Measurements from ENCODE around the gene PEX26. TPM values are rescaled to one million over a fixed set of nuclear protein-coding genes. Genes with fewer than 3 reads are reported as not detected.
"Not testable (repeated sequence)": the region's sequence is repeated elsewhere in the genome, so short reads cannot be mapped to it uniquely, and the experiment has no call there.

The PEX26 gene
- total RNA-seq, 2 experiments from 2014 or later, result 65.5 to 67.2 TPM

DNA sequence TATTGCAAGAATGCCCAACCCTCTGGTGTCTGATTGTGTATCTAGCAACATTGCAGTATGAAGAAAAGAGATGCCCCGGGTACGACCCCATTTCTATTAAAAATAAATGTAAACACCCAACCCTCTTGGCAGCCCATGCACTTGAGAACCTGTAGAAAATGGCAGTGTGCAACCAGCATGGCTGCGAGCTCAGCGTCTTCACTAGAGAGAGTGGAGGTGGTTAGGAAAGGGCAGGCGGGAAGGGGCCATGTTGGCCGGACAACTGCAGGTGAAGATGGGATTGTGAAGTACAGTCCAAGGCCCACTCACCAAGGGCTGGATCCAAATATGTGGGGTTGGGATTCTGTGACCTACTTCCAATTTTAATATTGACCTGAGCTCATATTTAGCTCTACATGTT lies 15.9 kb downstream of the PEX26 start:
- Mint-ChIP-seq H3K9me3 (peaks cover 4% of the 10 kb centered on the region), H3K4me1 (peaks cover 12% of the 10 kb centered on the region), H3K27me3 (no peaks in the 10 kb centered on the region), H3K4me3 (no peak overlapping the region), H3K36me3 (peaks cover 49% of the 10 kb centered on the region), H3K27ac (no peak overlapping the region)
- no peak for DNase-seq

GRCh38 chr22:18095101-18095805 lies 17.5 kb downstream of the PEX26 start:
- Mint-ChIP-seq H3K36me3 (peaks cover 45% of the 10 kb centered on the region), H3K27ac (no peak overlapping the region), H3K27me3 (no peaks in the 10 kb centered on the region), H3K9me3 (peaks cover 4% of the 10 kb centered on the region), H3K4me1 (peaks cover 12% of the 10 kb centered on the region), H3K4me3 (no peak overlapping the region)
- no peak for DNase-seq

DNA sequence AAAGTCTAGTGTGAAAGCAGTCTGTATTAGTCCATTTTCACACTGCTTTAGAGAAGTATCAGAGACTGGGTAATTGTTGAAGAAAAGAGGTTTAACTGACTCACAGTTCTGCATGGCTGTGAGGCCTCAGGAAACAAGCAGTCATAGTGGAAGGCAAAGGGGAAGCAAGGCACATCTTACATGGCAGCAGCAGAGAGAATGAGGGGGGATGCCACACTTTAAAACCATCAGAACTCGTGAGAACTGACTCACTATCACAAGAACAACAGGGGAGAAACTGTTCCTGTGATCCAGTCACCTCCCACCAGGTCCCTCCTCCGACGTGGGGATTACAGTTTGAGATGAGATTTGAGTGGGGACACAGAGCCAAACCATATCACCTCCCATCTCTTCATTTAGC lies 19.0 kb downstream of the PEX26 start:
- Mint-ChIP-seq H3K9me3 (peaks cover 4% of the 10 kb centered on the region), H3K36me3 (peaks cover 40% of the 10 kb centered on the region), H3K27ac (peak overlapping the region; percentile 76), H3K4me3 (no peak overlapping the region), H3K4me1 (peaks cover 10% of the 10 kb centered on the region), H3K27me3 (no peaks in the 10 kb centered on the region)
- no peak for DNase-seq

- H3K4me1 Mint-ChIP-seq, result peaks cover 26% of the 10 kb centered on the region
- peaks cover 1% of the 10 kb centered on the region for H3K27me3 Mint-ChIP-seq
- no peak overlapping the region for H3K27ac Mint-ChIP-seq
- no peak overlapping the region for H3K4me3 Mint-ChIP-seq
- peaks cover 10% of the 10 kb centered on the region for H3K9me3 Mint-ChIP-seq
- DNase-seq, result no peak
- H3K36me3 Mint-ChIP-seq, result peaks cover 43% of the 10 kb centered on the region
These were observed 23.0 kb downstream of the PEX26 start for GRCh38 chr22:18100781-18101180.

- peaks cover 25% of the 10 kb centered on the region for H3K4me1 Mint-ChIP-seq
- H3K4me3 Mint-ChIP-seq, result no peak overlapping the region
- H3K36me3 Mint-ChIP-seq, result peaks cover 42% of the 10 kb centered on the region
- H3K9me3 Mint-ChIP-seq, result peaks cover 15% of the 10 kb centered on the region
- H3K27me3 Mint-ChIP-seq, result peaks cover 4% of the 10 kb centered on the region
- no peak overlapping the region for H3K27ac Mint-ChIP-seq
- no peak for DNase-seq
These were observed 23.7 kb downstream of the PEX26 start for GRCh38 chr22:18101536-18101935.

DNA sequence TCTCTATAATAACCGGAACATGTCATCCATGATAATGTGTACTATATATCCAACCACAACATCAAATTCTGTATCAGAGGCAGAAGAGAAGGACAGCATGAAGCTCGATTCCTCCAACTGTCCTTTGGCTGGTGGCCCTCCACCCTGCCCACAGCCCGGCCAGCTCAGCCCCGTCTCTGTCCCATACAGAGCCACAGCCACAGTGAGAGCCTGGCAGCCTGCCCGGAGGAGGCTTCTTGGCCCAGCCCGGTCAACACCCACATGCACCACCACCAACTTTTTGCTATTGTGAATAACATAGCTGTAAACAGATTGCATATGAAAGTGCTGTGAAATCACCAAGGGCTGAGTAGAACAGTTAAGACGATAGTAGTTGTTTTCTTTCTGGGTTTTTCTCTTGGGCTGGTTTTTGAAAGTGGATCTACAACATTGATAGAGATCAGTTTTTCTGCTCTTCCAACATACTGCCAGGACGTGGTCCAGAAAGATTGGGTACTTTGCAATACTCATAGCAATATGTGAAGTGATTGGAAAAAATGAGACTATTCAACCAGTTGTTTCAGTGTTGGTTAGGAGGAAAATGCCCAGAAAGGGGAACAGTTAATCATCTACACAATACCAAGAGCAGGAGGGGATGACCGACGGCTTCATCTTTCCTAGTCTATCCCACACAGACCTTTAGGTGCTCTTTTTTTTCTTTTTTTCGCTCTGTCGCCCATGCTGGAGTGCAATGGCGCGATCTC lies 25.9 kb downstream of the PEX26 start:
- peaks cover 26% of the 10 kb centered on the region for H3K4me1 Mint-ChIP-seq
- peaks cover 17% of the 10 kb centered on the region for H3K9me3 Mint-ChIP-seq
- peaks cover 51% of the 10 kb centered on the region for H3K36me3 Mint-ChIP-seq
- H3K27me3 Mint-ChIP-seq, result peaks cover 17% of the 10 kb centered on the region
- peak; percentile 34 for DNase-seq
- peak overlapping the region; percentile 77 for H3K27ac Mint-ChIP-seq
- no peak overlapping the region for H3K4me3 Mint-ChIP-seq

GRCh38 chr22:18104566-18104965 lies 26.8 kb downstream of the PEX26 start:
- H3K36me3 Mint-ChIP-seq, result peaks cover 51% of the 10 kb centered on the region
- peak overlapping the region; percentile 29 for H3K27ac Mint-ChIP-seq
- peaks cover 26% of the 10 kb centered on the region for H3K4me1 Mint-ChIP-seq
- H3K9me3 Mint-ChIP-seq, result peaks cover 17% of the 10 kb centered on the region
- no peak overlapping the region for H3K4me3 Mint-ChIP-seq
- no peak for DNase-seq
- H3K27me3 Mint-ChIP-seq, result peaks cover 26% of the 10 kb centered on the region

DNA sequence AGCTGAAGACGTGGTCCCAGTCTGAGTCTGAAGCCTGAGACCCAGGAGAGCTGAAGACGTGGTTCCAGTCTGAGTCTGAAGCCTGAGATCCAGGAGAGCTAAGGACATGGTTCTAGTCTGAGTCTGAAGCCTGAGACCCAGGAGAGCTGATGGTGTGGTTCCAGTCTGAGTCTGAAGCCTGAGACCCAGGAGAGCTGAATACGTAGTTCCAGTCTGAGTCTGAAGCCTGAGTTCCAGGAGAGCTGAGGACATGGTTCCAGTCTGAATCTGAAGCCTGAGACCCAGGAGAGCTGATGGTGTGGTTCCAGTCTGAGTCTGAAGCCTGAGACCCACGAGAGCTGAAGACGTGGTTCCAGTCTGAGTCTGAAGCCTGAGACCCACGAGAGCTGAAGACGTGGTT lies 28.2 kb downstream of the PEX26 start:
- not testable (repeated sequence) for H3K27ac Mint-ChIP-seq, H3K4me3 Mint-ChIP-seq, DNase-seq
- Mint-ChIP-seq H3K4me1 (peaks cover 35% of the 10 kb centered on the region), H3K36me3 (peaks cover 51% of the 10 kb centered on the region), H3K27me3 (peaks cover 37% of the 10 kb centered on the region), H3K9me3 (peaks cover 17% of the 10 kb centered on the region)

GRCh38 chr22:18106550-18107341 lies 29.0 kb downstream of the PEX26 start:
- H3K27ac Mint-ChIP-seq, result peak overlapping the region; percentile 42
- H3K4me1 Mint-ChIP-seq, result peaks cover 36% of the 10 kb centered on the region
- H3K4me3 Mint-ChIP-seq, DNase-seq: not testable (repeated sequence)
- peaks cover 49% of the 10 kb centered on the region for H3K36me3 Mint-ChIP-seq
- H3K27me3 Mint-ChIP-seq, result peaks cover 45% of the 10 kb centered on the region
- H3K9me3 Mint-ChIP-seq, result peaks cover 17% of the 10 kb centered on the region

DNA sequence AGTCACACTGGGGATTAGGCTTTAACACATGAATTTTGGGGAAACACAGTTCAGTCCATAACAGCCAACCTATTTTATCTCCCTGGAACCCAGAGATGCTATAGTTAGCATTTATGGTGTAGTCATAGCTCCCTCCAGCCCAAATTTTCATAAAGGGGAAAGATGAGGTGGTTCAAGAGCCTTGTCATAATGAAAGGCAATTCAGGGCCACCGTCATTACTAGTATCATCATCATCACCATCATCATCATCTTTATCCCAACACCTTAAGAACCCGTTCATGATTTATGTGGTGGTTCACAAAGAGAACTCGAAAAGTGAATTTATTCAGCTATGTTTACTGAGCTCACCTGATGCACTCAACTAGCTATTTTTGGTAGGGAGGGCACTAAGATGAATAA lies 30.4 kb downstream of the PEX26 start:
- Mint-ChIP-seq H3K27ac (no peak overlapping the region), H3K4me3 (no peak overlapping the region), H3K27me3 (peaks cover 59% of the 10 kb centered on the region), H3K9me3 (peaks cover 15% of the 10 kb centered on the region), H3K36me3 (peaks cover 43% of the 10 kb centered on the region), H3K4me1 (peaks cover 36% of the 10 kb centered on the region)
- no peak for DNase-seq

DNA sequence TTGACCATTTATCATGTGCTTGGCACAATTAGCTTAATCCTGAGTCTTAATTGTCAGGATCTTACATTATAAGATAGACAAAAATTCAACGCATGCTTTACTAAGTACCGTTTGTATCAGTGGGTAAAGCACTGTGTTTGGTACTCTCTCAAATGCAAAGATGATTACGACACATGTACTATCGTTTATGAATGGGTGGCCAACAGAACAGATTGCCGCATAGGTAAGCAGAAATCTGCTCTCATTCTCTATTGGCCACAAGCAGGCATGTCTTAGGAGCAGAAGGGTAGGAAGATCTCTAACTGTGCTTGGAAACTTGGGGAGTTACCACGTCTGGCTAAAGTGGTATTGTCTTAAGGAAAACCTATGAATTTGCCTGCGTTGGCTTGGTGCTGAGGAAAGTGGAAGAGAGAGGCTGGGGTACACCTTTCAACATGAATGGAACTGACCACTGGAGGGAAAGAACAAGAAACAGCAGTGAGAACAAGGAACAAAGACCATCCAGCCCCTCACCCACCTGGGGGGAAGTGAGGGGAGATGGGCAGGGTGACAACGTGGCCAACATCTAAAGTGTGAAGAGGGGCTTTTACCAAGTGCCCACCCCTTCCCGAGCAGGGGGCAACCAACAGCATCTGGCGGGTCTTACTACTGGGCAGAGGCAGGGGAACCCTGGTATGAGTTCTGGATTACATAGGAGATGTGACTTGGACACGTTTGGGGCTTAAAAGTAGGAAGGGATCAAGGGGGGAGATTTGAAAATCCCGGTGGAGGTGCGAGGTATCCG lies 31.8 kb downstream of the PEX26 start:
- Mint-ChIP-seq H3K9me3 (peaks cover 14% of the 10 kb centered on the region), H3K36me3 (peaks cover 31% of the 10 kb centered on the region), H3K4me1 (peaks cover 34% of the 10 kb centered on the region), H3K27me3 (peaks cover 70% of the 10 kb centered on the region), H3K27ac (no peak overlapping the region), H3K4me3 (peak overlapping the region; percentile 56)
- DNase-seq, result no peak

GRCh38 chr22:18110194-18110953 lies 32.6 kb downstream of the PEX26 start, which contains the start of gene TUBA8:
TUBA8 (plus strand) TSS chr22:18110809; CDS start chr22:18110866, 57 bp downstream.
- no peak within 1 kb of the TSS for H3K27ac Mint-ChIP-seq
- peaks cover 12% of the 10 kb centered on the region for H3K9me3 Mint-ChIP-seq
- H3K4me3 Mint-ChIP-seq, result peak within 1 kb of the TSS; percentile 56
- peak; percentile 53 for DNase-seq
- peaks cover 70% of the 10 kb centered on the region for H3K27me3 Mint-ChIP-seq
- peaks cover 23% of the 10 kb centered on the region for H3K36me3 Mint-ChIP-seq
- H3K4me1 Mint-ChIP-seq, result peaks cover 30% of the 10 kb centered on the region

DNA sequence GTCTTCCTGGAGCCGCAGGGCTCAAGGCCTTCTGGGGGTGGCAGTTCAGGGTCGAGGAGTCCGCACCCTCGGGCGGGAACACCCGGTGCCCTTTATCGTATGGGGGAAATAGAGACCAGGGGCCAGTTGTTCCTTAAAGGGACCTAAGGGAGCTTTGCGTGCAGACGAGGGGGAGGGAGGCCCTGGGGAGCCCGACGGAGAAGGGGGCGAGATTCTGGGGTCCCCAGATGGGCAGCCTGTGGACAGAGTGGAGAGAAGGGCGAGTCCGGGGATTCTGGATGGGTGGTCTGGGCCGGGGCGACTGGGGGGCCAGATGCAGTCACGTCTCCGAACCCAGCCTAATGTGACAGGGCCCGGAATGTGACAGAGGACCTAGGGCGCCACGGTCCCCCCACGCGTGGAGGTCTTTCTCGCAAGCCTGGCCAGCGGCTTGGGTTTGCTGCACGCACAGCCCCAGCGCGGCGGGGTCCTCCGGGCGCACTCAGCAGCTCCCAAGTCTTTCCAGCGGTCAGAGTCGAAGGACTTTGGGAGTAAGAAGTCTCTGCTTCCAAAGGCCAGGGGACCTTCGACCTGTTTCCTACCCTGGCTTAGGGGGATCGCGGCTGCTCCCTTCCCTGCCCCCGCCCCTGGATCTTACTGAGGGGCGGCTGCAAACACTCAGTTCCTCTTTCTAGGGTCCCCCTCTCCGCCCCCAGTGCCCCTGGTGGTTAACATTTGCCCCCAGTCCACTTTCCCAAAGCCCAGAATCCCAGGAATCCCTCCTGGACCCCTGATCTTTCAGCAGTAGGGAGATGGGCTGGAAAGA lies 33.4 kb downstream of the PEX26 start:
- H3K27me3 Mint-ChIP-seq, result peaks cover 66% of the 10 kb centered on the region
- no peak for DNase-seq
- peaks cover 16% of the 10 kb centered on the region for H3K36me3 Mint-ChIP-seq
- peaks cover 8% of the 10 kb centered on the region for H3K9me3 Mint-ChIP-seq
- peak overlapping the region; percentile 47 for H3K4me3 Mint-ChIP-seq
- H3K4me1 Mint-ChIP-seq, result peaks cover 28% of the 10 kb centered on the region
- H3K27ac Mint-ChIP-seq, result no peak overlapping the region

All from activated naive CD8-positive, alpha-beta T cell treated with anti-CD3 and anti-CD28 coated beads for 36 hours (primary cell).